AG09319 (cell line): ENCODE data around the gene RBMS3.

Experiments used
- DNase-seq: peaks from one replicate; pipeline ENCODE4 v3.0.0-alpha.2; 2010; ENCODE audit warnings: low read depth; ENCODE audit errors: extremely low read depth
- TF ChIP-seq, protein P1 (sequence below): IDR thresholded peaks from 2 replicates; pipeline ENCODE4 v1.5.1; 2011; ENCODE audit warnings: low read depth, mild to moderate bottlenecking, inconsistent platforms, low read length, moderate library complexity

The RBMS3 gene

DNA sequence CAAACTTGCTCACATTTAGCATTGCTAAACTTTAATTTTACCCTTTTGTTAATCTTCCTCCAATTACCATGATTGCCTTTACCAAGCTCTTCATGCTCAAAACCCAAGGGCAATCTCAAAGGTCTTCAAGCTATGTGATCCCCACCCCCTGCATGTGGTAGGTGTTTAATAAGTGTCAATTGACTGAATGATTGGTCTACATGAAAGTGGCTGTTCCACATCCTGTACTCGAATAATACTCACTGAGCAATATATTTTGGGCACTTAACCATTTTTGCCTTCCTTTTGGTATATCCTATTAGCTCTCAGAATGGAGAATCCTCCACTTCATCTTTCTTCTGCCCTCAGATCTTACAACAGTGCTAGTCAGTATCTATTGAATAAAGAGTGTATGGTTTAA is 17.1 kb downstream of the RBMS3 start:
- TF ChIP-seq, protein P1, sequence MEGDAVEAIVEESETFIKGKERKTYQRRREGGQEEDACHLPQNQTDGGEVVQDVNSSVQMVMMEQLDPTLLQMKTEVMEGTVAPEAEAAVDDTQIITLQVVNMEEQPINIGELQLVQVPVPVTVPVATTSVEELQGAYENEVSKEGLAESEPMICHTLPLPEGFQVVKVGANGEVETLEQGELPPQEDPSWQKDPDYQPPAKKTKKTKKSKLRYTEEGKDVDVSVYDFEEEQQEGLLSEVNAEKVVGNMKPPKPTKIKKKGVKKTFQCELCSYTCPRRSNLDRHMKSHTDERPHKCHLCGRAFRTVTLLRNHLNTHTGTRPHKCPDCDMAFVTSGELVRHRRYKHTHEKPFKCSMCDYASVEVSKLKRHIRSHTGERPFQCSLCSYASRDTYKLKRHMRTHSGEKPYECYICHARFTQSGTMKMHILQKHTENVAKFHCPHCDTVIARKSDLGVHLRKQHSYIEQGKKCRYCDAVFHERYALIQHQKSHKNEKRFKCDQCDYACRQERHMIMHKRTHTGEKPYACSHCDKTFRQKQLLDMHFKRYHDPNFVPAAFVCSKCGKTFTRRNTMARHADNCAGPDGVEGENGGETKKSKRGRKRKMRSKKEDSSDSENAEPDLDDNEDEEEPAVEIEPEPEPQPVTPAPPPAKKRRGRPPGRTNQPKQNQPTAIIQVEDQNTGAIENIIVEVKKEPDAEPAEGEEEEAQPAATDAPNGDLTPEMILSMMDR: no peak

DNA sequence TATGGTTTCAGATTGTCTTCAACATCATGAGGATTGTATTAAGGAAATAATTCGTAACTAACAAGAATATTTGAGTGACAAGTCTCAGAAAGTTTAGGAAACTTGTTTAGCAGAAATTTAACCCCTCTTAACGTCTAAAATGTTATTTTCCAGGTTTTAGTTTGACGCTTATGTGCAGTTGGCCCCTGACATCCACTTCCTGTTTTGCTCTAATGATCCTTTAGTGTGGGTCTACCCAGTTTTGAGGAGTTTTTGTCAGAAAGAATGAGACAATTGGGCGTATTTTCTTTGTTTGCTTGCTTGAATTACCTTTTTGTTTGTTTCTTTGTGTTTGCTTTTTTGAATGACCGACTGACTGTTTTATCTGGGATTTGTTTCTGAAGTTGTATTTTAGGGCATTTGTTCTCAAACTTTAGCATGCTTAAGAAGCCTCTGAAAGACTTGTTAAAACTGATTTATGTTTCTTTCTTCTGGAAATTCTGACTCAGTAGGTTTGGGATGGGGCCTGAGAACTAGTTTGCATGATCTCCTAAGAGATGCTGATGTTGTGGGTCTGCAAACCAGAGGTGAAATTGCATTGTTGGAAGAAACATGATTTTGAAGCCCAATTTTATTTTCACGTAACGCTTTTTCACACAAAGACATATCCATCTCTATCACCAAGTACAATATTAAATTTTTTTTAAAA is 20.6 kb downstream of the RBMS3 start:
- TF ChIP-seq, protein P1: no peak
- no peak for DNase-seq

More for the DNA sequence above, 17.1 kb downstream of the RBMS3 start:
- no peak for DNase-seq

DNA sequence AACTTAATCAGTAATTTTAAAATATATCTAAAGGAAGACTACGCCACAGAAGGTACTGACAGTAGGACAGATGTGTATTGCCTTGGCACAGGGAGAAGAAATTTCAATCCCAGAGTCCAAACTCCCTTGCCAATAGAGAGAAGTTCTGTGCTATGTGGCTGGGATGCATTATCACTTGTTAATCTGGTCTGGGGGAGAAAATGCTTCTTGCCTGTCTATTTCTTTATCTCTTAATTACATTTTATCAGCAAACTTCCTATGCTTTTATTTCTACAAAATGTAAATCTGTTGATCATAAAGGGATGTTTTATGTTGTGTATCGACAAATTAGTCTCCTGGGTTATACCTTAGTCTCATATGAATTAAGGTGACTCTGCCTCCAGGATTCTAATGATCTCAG is 21.7 kb downstream of the RBMS3 start:
- DNase-seq: no peak
- TF ChIP-seq, protein P1: no peak

DNA sequence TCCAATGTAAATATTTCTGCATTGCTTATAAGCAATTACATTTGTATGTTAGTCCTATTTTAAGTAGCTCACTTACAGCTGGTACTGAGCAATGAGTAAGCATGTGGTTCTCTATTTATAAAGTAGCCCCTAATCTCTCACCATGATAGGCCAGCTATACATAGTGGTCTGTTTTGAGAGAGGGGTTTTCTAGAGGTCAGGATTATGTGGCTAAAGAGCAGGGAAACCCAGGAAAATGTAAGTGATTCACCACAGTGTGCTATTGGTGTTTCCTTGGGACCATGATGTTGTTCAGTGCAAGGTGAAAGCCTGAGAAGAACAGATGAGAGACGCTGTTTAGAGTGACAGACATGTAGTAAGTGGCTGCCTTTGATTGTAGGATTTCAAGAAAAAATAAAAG is 26.4 kb downstream of the RBMS3 start:
- no peak for DNase-seq
- TF ChIP-seq, protein P1: no peak

DNA sequence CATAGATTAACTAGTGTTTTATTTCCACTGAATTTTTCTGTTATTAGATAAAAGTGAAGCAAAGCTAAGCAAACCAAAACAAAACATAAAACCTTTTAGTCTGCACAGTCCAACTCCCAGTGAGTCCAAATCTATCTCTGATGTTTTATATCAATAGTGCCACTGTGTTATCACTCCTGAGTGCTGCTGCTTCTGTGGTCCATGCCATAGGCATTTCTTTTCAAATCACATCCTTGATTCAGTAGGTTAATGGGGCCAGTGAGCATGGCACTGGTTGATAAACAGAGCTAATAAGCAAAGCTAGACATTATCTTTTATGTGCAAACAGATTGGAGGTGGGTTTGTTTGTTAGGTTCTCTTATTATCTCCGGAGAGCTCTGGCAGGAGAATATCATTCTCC is 30.0 kb downstream of the RBMS3 start:
- no peak for DNase-seq
- TF ChIP-seq, protein P1: no peak

DNA sequence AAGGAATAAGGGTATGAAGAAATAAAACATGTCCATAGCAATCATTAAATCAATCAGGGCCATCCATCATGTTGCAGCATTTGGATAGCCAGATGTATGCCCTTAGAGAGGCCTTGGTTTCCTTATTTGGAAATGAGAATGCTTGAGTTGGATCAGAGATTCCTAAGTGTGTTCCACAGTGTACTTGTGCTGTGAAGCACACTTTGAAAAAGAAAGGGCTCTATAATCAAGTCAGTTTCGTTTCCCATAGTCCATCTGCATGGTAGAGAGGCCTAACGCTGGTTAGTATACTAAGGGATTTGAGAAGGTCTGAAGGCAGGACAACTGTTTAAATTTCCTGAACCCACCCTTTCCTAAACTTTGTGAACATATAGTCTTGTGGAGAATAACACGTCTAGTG is 30.9 kb downstream of the RBMS3 start:
- no peak for DNase-seq

DNA sequence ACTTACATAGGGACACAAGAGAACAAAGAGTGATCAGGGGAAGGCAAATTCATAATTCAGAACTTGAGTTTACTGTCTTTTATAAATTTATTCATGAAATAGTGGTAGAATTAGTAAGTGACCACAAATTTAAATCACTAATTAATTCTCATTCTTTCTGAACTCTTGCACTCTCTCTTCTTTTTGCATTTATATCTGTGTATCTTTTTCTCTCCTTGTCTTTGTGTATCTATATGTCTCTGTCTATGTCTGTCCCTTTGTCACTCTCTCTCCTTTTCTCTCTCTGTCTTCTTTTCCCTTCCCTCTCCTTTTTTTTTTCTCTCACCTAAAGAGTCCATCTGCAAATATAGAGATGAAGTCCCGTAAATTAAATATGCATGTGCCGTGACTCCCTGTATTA is 31.5 kb downstream of the RBMS3 start:
- TF ChIP-seq, protein P1: no peak
- no peak for DNase-seq

More for the DNA sequence above, 30.9 kb downstream of the RBMS3 start:
- TF ChIP-seq, protein P1: no peak
